Cardiac fibroblast (primary cell): ENCODE measurements around the gene PRKN.
"Not testable (repeated sequence)": the region's sequence is repeated elsewhere in the genome, so short reads cannot be mapped to it uniquely, and the experiment has no call there.

Experiments
- DNase-seq, 2 donors: peaks; one replicate each; pipeline versions ENCODE4 v3.0.0 to v3.0.0-alpha.2; 2010; ENCODE audit warnings: low read depth in 2 of 2
- H3K4me3 ChIP-seq, 2 donors: replicated peaks in 1 of 2; 1 replicate in 1 of 2; 2 replicates in 1 of 2; pipeline ENCODE4 v1.5.1; 2011; ENCODE audit warnings: low read depth in 2 of 2, low read length in 2 of 2, mild to moderate bottlenecking in 2 of 2, moderate library complexity in 1 of 2
- TF ChIP-seq, protein P1 (sequence below): IDR thresholded peaks from one replicate; pipeline ENCODE4 v1.5.1; 2011; ENCODE audit warnings: low read depth, mild to moderate bottlenecking, low read length, inconsistent platforms

PRKN gene

DNA sequence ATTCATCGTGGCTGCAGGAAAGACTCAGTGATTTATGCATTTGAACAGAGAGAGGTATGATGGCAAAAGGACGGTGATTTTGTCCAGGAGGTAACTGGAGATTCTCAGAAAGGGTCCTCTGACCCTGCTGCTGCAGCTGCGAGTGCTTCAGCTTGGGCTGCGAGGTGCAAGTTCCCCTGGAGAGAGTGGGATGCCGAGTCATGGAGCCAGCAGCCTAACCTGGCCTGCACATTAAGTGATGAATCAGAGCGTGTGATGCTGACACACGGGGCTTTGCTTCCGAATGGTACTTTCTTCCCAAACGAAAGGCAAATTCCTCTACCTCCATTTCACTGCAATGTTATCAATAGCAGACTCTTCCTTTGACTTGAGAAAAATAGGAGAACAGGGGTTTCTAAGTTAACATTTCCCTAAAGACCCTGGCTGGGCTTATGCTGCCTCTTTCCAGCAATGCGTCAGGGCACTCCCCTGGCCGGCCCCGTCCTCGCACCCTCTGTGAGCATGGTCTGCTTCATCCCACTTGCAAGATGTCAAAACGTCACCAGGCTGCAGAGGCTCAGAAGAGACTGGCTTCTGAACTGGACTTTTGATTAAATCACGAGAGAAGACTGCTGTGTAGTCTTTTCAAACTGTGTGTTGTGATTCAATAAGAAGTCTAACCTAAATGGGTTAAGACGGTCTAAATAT, 825.7 kb downstream of the PRKN start:
- TF ChIP-seq, protein P1, sequence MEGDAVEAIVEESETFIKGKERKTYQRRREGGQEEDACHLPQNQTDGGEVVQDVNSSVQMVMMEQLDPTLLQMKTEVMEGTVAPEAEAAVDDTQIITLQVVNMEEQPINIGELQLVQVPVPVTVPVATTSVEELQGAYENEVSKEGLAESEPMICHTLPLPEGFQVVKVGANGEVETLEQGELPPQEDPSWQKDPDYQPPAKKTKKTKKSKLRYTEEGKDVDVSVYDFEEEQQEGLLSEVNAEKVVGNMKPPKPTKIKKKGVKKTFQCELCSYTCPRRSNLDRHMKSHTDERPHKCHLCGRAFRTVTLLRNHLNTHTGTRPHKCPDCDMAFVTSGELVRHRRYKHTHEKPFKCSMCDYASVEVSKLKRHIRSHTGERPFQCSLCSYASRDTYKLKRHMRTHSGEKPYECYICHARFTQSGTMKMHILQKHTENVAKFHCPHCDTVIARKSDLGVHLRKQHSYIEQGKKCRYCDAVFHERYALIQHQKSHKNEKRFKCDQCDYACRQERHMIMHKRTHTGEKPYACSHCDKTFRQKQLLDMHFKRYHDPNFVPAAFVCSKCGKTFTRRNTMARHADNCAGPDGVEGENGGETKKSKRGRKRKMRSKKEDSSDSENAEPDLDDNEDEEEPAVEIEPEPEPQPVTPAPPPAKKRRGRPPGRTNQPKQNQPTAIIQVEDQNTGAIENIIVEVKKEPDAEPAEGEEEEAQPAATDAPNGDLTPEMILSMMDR: no peak
- H3K4me3 ChIP-seq: no peak overlapping the region
- DNase-seq: no peak

DNA sequence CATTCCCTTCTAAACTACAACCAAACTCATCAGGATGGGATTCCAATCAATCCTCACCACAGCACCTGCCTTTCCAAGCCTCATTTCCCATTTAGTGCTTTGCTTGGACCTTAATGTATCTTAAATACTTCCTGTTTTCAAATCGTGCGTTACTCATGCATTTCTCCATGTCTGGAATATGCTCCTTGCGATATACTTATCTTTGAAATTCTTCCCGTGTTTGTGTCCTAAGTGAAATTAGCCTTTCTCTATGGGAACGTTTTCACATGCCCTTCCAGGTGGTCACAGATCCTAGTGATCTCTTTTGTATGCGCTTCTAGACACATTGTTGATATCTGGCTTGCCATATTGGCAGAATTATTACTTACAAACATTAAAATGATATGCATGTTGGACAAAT, 833.1 kb downstream of the PRKN start:
- no peak for DNase-seq
- TF ChIP-seq, protein P1: no peak

DNA sequence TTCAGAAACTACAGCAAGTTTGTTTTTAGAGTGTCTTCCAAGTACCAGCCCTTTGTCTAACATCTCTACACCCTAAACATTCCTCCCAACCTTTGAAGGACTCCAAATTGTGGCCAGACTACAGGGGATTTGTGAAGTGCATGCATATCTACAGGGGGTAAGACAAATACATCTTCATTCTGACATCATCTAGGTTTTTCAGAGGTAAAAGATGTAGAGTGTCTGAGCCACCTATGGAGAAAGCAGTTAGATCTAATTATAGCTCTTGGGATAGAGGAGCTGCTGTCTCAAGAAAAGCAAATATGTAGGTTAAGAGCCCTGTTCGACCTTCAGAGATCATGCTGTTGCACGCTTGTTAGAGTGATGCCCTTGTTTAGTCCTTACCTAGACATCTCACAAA, 836.0 kb downstream of the PRKN start:
- no peak overlapping the region for H3K4me3 ChIP-seq
- DNase-seq: no peak
- TF ChIP-seq, protein P1: no peak

More for the DNA sequence above, 833.1 kb downstream of the PRKN start:
- no peak overlapping the region for H3K4me3 ChIP-seq

- TF ChIP-seq, protein P1: no peak
- DNase-seq: no peak
- no peak overlapping the region for H3K4me3 ChIP-seq
Observed at GRCh38 chr6:161890832-161891297, 836.7 kb downstream of the PRKN start.

GRCh38 chr6:161890133-161890831, 837.3 kb downstream of the PRKN start:
- no peak overlapping the region for H3K4me3 ChIP-seq
- TF ChIP-seq, protein P1: no peak

DNA sequence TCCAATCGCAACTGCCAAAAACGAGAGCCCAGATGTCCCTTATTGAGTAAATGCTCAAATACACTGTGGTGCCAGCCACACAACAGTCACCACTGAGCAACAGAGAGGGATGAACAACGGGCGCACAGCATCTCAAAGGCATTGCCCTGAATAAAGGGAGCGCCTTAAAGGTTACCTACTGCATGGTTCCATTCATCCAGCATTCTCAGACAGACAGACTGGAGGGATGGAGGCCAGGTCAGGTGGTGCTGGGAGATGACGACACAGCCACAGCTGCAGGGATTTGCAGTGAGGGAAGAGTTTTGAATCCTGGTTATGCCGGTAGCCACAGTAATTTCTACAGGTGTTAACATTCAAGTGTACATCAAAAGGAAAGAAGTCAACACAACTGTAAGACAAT, 838.2 kb downstream of the PRKN start:
- TF ChIP-seq, protein P1: no peak

More at GRCh38 chr6:161890133-161890831, 837.3 kb downstream of the PRKN start:
- peak in 1 of 2 donors; percentile 6 for DNase-seq

DNA sequence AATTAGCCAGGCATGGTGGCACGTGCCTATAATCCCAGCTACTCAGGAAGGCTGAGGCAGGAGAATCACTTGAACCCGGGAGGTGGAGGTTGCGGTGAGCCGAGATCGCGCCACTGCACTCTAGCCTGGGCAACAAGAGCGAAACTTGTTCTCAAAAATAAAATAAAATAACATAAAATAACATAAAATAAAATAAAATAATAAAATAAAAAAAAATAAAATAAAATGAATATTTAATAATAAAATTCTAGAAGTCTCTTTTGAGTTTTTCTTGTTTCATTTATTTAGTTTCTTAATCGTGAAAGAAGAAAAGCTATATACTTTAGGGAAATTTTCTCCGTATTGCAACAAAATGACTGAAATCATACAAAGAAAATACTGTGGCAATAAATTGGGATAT, 841.0 kb downstream of the PRKN start:
- not testable (repeated sequence) for DNase-seq, H3K4me3 ChIP-seq

More for the DNA sequence above, 838.2 kb downstream of the PRKN start:
- H3K4me3 ChIP-seq: no peak overlapping the region
- DNase-seq: no peak
